HepG2 (cell line): Measurements from ENCODE around the gene GRID1. TPM values are rescaled to one million over a fixed set of nuclear protein-coding genes. Genes with fewer than 3 reads are reported as not detected.

Experiments
- ATAC-seq: fragments of 200-7000 bp; cut with Tn5 transposase; 3 replicates; pipeline ENCODE4 v1.9.1; 2020; ENCODE audit warnings: mild to moderate bottlenecking, moderate library complexity
- BruUV-seq: library from RNA; stranded (reverse); fragments of 400-500 nt; replicated peaks from 2 replicates; lab custom pipeline; 2021; lab: Mats Ljungman, UMichigan
- CTCF ChIA-PET: fragments of 300-600 bp; formaldehyde crosslinking; extraction: SDS; loops from one replicate; lab custom pipeline; 2021; ENCODE audit warnings: low total read pairs, inconsistent platforms, low intra/inter-chr PET ratio; lab: Yijun Ruan, JAX
- POLR2A ChIA-PET: fragments of 350-600 bp; sonication (Branson Sonifier 250); formaldehyde crosslinking; loops from one replicate; lab custom pipeline; 2020; ENCODE audit warnings: antibody characterized with exemption, inconsistent platforms; lab: Yijun Ruan, JAX
- DNase-seq: peaks from one replicate; pipeline ENCODE4 v3.0.0-alpha.2; 2015; ENCODE audit warnings: low spot score
- FAIRE-seq: peaks from 3 replicates; lab custom pipeline; 2011; peaks lifted over from hg19 to GRCh38; lab: Jason Lieb, UNC
- H2AFZ ChIP-seq: one replicate; pipeline ENCODE4 v1.6.1; 2011; ENCODE audit warnings: low read length, inconsistent platforms
- H3K27ac ChIP-seq: fragments of 300-600 bp; 3 replicates; pipeline ENCODE4 v1.8.0; 2011; ENCODE audit warnings: mixed run types, mild to moderate bottlenecking, mixed read lengths, low read length, inconsistent platforms; ENCODE audit not compliant: insufficient read depth; ENCODE audit errors: extremely low read length
- H3K27me3 ChIP-seq, 2 experiments: fragments of 200-600 bp in 1 of 2; 2 replicates in 1 of 2; 3 replicates in 1 of 2; pipeline versions ENCODE4 v1.6.0 to v1.8.0; 2011; ENCODE audit warnings: low read length in 2 of 2, mild to moderate bottlenecking in 2 of 2, moderate library complexity in 2 of 2, inconsistent platforms in 1 of 2; ENCODE audit not compliant: insufficient read depth in 2 of 2, control insufficient read depth in 1 of 2
- H3K36me3 ChIP-seq, 2 experiments: fragments of 200-600 bp in 1 of 2; replicated peaks in 1 of 2; 2 replicates in 1 of 2; 3 replicates in 1 of 2; pipeline versions ENCODE4 v1.5.1 to v1.8.0; 2011; ENCODE audit warnings: low read length in 2 of 2, inconsistent platforms in 1 of 2; ENCODE audit not compliant: insufficient read depth in 2 of 2, control insufficient read depth in 1 of 2
- H3K4me1 ChIP-seq: 2 replicates; pipeline ENCODE4 v1.5.1; 2012; ENCODE audit warnings: low read length, inconsistent platforms; ENCODE audit not compliant: insufficient read depth
- H3K4me2 ChIP-seq: 2 replicates; pipeline ENCODE4 v1.6.0; 2011; ENCODE audit warnings: low read depth, low read length, inconsistent platforms
- H3K4me3 ChIP-seq, 3 experiments: fragments of 200-600 bp in 1 of 3; sonication (generic), shearing (Covaris generic) in 1 of 3; replicated peaks in 1 of 3; 2 replicates each; pipeline ENCODE4 v1.5.1; 2011 to 2016; ENCODE audit warnings: low read length in 3 of 3, inconsistent platforms in 2 of 3, low read depth in 2 of 3, mild to moderate bottlenecking in 2 of 3, control low read depth in 1 of 3, mixed read lengths in 1 of 3; ENCODE audit not compliant: insufficient read depth in 1 of 3
- H3K79me2 ChIP-seq: one replicate; pipeline ENCODE4 v1.6.1; 2011; ENCODE audit warnings: low read length, inconsistent platforms; ENCODE audit not compliant: insufficient read depth
- H3K9ac ChIP-seq: 2 replicates; pipeline ENCODE4 v1.6.0; 2011; ENCODE audit warnings: mild to moderate bottlenecking, low read depth, low read length, inconsistent platforms; ENCODE audit not compliant: insufficient read depth
- H3K9me3 ChIP-seq: 2 replicates; pipeline ENCODE4 v1.5.1; 2012; ENCODE audit warnings: mild to moderate bottlenecking, low read length
- H4K20me1 ChIP-seq: 2 replicates; pipeline ENCODE4 v1.6.0; 2011; ENCODE audit warnings: inconsistent platforms, mild to moderate bottlenecking, low read length, moderate library complexity; ENCODE audit not compliant: insufficient read depth
- CC2D1A ChIP-seq: sonication (generic); formaldehyde crosslinking; IDR thresholded peaks from 2 replicates; pipeline ENCODE4 v1.8.1; 2023; ENCODE audit warnings: mild to moderate bottlenecking, missing genetic modification reagents
- FOXC1 ChIP-seq: sonication (generic); formaldehyde crosslinking; IDR thresholded peaks from 2 replicates; pipeline ENCODE4 v1.8.0; 2022; ENCODE audit warnings: mild to moderate bottlenecking, missing genetic modification reagents, borderline replicate concordance
- PHF5A ChIP-seq: IDR thresholded peaks from one replicate; pipeline ENCODE4 v1.6.1; 2018; ENCODE audit warnings: low read depth, missing genetic modification reagents; ENCODE audit not compliant: unreplicated experiment
- RXRA ChIP-seq: sonication (generic); formaldehyde crosslinking; IDR thresholded peaks from 2 replicates; pipeline ENCODE4 v1.5.1; 2020; ENCODE audit warnings: missing genetic modification reagents
- SIX4 ChIP-seq: sonication (generic); formaldehyde crosslinking; IDR thresholded peaks from 2 replicates; pipeline ENCODE4 v1.4.0; 2020; ENCODE audit warnings: missing genetic modification reagents
- ZNF577 ChIP-seq: sonication (generic); formaldehyde crosslinking; IDR thresholded peaks from 2 replicates; pipeline ENCODE4 v1.4.0; 2020; ENCODE audit warnings: mild to moderate bottlenecking, low read depth, missing genetic modification reagents, borderline replicate concordance
- ZNF674 ChIP-seq: sonication (generic); formaldehyde crosslinking; IDR thresholded peaks from 2 replicates; pipeline ENCODE4 v1.5.0; 2020; ENCODE audit warnings: low read depth, mild to moderate bottlenecking, missing genetic modification reagents
- ZNF772 ChIP-seq: sonication (generic); formaldehyde crosslinking; IDR thresholded peaks from 2 replicates; pipeline ENCODE4 v1.5.0; 2020; ENCODE audit warnings: mild to moderate bottlenecking, missing genetic modification reagents
- WGBS: methylation state at CpG from one replicate; pipeline ENCODE4 v1.1.6; 2017; ENCODE audit warnings: low lambda C conversion rate; 5-methylcytosine and 5-hydroxymethylcytosine counted together
- in situ Hi-C: cut with HindIII; loops from 2 replicates; pipeline ENCODE4 v1.10.0; 2017; ENCODE audit warnings: low pct_unique_long_range_greater_than_20kb; ENCODE audit not compliant: extremely low pct_ligation_motif_present
- intact Hi-C: fragments of 100-400 bp; cut with micrococcal nuclease; formaldehyde crosslinking; loops from one replicate; pipeline ENCODE4 v1.10.0; 2022; ENCODE audit not compliant: unreplicated experiment
- polyA plus RNA-seq, 8 experiments: library from polyadenylated mRNA; depleted of rRNA in 3 of 8; stranded (reverse) in 7 of 8; unstranded in 1 of 8; fragments of >200 nt; fragmentation: Illumina TruSeq in 4 of 8; extraction: Trizol in 4 of 8; gene quantifications; 2 replicates each; pipeline versions ENCODE4 v1.2.1 to v1.2.3, GENCODE V29; 2011 to 2016; ENCODE audit warnings: low read depth in 4 of 8, missing spikeins in 1 of 8, mixed read lengths in 1 of 8; ENCODE audit not compliant: insufficient read depth in 1 of 8
- total RNA-seq, 5 experiments: library from RNA; depleted of rRNA; stranded (reverse); fragments of >200 nt; fragmentation: Illumina TruSeq; extraction: Trizol; gene quantifications; 2 replicates each; pipeline ENCODE4 v1.2.3, GENCODE V29; 2016; ENCODE audit warnings: low read depth in 1 of 5
- TF ChIP-seq, protein P1 (sequence below), 2 experiments: fragments of 450-650 bp in 1 of 2; sonication (generic) in 1 of 2; formaldehyde crosslinking; IDR thresholded peaks; 2 replicates each; pipeline versions ENCODE4 v1.5.0 to v1.8.0; 2020 to 2022; ENCODE audit warnings: mild to moderate bottlenecking in 1 of 2, missing genetic modification reagents in 1 of 2
- TF ChIP-seq, protein P2 (sequence below), 2 experiments: IDR thresholded peaks; 2 replicates each; pipeline ENCODE4 v1.6.1; 2011 to 2012; ENCODE audit warnings: low read length in 2 of 2, borderline replicate concordance in 1 of 2, low read depth in 1 of 2, mild to moderate bottlenecking in 1 of 2, moderate library complexity in 1 of 2
- TF ChIP-seq, protein P3 (sequence below): sonication (generic); formaldehyde crosslinking; IDR thresholded peaks from 2 replicates; pipeline ENCODE4 v1.5.0; 2020; ENCODE audit warnings: missing genetic modification reagents

Gene GRID1
- total and polyA plus RNA-seq, 2 of the 13 experiments (the other 11 are each of a cell fraction or from before 2014, with no cell fraction given) = 0.05 TPM; not detected in 1

DNA sequence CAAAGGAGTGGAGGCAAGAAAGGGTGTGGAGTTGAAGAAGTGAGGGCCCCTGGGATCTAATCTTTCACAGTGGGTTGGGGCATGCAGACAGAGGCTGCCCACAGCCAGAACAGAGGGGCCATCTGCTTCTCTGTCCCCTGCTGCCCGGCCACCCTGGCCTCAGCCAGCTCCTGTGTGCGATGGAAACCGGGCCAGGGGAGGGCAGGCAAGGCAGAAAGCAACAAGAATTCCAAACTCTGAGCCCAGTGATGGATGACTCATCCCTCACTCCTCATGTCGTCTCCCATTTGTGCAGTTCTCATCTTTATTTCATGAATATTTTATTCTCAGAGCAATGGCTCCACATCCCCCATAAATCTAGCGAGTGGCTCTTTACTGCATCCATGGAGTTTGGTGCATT, 757.1 kb downstream of the GRID1 start:
- Histone ChIP-seq H3K27ac (no peak overlapping the region), H3K79me2 (no peaks in the 10 kb centered on the region), H3K9ac (no peak overlapping the region), H3K27me3 (0 out of 5 replicates have a peak, but pooled peaks cover 0 to 13% of the 10 kb centered on the region in 2 experiments), H3K4me1 (no peaks in the 10 kb centered on the region), H3K4me3 (no peak overlapping the region), H3K36me3 (no peaks in the 10 kb centered on the region), H2AFZ (no peak overlapping the region), H3K9me3 (no peaks in the 10 kb centered on the region), H3K4me2 (no peak overlapping the region), H4K20me1 (no peaks in the 10 kb centered on the region)
- ChIA-PET POLR2A (no interaction called here), CTCF (no interaction called here)
- DNase-seq (no peak), FAIRE-seq (no peak), ATAC-seq (no peak)
- no peak for TF ChIP-seq RXRA (CRISPR knock-in tag)
- TF ChIP-seq ZNF772 (CRISPR knock-in tag) = no peak
- no peak for TF ChIP-seq ZNF674 (CRISPR knock-in tag)
- no peak for TF ChIP-seq CC2D1A (CRISPR knock-in tag)
- TF ChIP-seq ZNF577 (CRISPR knock-in tag) = no peak
- TF ChIP-seq, protein P1, sequence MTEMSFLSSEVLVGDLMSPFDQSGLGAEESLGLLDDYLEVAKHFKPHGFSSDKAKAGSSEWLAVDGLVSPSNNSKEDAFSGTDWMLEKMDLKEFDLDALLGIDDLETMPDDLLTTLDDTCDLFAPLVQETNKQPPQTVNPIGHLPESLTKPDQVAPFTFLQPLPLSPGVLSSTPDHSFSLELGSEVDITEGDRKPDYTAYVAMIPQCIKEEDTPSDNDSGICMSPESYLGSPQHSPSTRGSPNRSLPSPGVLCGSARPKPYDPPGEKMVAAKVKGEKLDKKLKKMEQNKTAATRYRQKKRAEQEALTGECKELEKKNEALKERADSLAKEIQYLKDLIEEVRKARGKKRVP (CRISPR knock-in tag; IDR thresholded peaks at IDR 0.05) = no peak
- TF ChIP-seq SIX4 (CRISPR knock-in tag) = no peak
- TF ChIP-seq, protein P2, sequence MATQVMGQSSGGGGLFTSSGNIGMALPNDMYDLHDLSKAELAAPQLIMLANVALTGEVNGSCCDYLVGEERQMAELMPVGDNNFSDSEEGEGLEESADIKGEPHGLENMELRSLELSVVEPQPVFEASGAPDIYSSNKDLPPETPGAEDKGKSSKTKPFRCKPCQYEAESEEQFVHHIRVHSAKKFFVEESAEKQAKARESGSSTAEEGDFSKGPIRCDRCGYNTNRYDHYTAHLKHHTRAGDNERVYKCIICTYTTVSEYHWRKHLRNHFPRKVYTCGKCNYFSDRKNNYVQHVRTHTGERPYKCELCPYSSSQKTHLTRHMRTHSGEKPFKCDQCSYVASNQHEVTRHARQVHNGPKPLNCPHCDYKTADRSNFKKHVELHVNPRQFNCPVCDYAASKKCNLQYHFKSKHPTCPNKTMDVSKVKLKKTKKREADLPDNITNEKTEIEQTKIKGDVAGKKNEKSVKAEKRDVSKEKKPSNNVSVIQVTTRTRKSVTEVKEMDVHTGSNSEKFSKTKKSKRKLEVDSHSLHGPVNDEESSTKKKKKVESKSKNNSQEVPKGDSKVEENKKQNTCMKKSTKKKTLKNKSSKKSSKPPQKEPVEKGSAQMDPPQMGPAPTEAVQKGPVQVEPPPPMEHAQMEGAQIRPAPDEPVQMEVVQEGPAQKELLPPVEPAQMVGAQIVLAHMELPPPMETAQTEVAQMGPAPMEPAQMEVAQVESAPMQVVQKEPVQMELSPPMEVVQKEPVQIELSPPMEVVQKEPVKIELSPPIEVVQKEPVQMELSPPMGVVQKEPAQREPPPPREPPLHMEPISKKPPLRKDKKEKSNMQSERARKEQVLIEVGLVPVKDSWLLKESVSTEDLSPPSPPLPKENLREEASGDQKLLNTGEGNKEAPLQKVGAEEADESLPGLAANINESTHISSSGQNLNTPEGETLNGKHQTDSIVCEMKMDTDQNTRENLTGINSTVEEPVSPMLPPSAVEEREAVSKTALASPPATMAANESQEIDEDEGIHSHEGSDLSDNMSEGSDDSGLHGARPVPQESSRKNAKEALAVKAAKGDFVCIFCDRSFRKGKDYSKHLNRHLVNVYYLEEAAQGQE (IDR thresholded peaks at IDR 0.05; ENCODE audit: borderline replicate concordance in 1 of 2, low read depth in 1 of 2, low read length in 2 of 2) = no peak
- no peak for TF ChIP-seq FOXC1
- TF ChIP-seq, protein P3, sequence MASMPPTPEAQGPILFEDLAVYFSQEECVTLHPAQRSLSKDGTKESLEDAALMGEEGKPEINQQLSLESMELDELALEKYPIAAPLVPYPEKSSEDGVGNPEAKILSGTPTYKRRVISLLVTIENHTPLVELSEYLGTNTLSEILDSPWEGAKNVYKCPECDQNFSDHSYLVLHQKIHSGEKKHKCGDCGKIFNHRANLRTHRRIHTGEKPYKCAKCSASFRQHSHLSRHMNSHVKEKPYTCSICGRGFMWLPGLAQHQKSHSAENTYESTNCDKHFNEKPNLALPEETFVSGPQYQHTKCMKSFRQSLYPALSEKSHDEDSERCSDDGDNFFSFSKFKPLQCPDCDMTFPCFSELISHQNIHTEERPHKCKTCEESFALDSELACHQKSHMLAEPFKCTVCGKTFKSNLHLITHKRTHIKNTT (CRISPR knock-in tag) = no peak
- no peak for TF ChIP-seq PHF5A (CRISPR knock-in tag)
- intact Hi-C loops = no loop called here
- in situ Hi-C loops = no loop called here
- WGBS = 7% methylated on average over 2 of the region's 5 CpGs
- BruUV-seq = no TSS peak
